ENCODE measurements around the gene VPS37C. TPM values are rescaled to one million over a fixed set of nuclear protein-coding genes. Genes with fewer than 3 reads are reported as not detected.

VPS37C gene
- total RNA-seq, 1 experiment from 2014 or later, result 19.0 TPM

DNA sequence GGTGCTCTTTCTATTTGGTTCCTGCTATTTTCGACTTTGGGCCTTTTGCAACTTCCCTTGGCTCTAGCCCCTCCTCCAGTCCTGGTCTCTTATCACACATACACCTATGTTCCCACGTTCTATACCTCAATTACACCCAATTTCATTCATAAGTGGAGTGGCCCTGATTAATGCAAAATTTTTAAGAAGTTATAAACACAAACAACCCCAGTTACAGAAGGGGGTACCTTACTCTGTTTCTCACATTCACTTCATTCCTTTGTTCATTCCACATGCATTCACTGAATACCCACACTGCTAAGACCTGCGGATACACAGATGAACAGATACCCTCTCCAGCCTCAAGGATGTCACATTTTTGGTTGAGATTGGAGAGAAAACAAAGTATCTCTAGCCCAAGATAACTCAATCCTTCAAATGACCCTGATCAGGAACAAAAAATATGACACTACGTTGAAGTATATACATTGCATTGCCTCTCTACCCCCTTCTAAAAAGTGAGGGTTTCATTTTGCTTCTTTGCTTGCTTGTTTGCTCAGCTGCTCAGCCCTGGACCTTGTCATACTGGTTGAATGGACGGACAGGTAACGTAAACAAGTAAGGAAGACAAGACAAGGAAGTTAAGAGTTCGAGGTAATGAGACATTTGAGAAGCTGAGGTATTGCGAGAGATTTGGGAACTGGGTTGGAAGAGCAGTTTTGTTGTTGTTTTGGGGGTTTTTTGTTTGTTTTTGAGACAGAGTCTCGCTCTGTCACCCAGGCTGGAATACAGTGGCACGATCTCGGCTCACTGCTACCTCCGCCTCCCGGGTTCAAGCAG lies 3.6 kb upstream of the VPS37C start:
- Mint-ChIP-seq H3K36me3 (ENCODE audit: insufficient read depth in 1 of 3, low read depth in 3 of 3) (0 out of 7 replicates have a peak, but pooled peaks cover 0 to 4% (median 0%) of the 10 kb centered on the region in 3 experiments), H3K4me3 (no peak overlapping the region), H3K9me3 (peaks cover 4 to 5% of the 10 kb centered on the region in 2 experiments; a peak in 3 of 5 replicates), H3K4me1 (peaks cover 16 to 27% of the 10 kb centered on the region in 2 experiments), H3K27me3 (ENCODE audit: low read depth) (peaks cover 7% of the 10 kb centered on the region), H3K27ac (no peak overlapping the region)
- H4K8ac ChIP-seq (replicated peaks; ENCODE audit: insufficient read length, low read depth, low read length), result no peak overlapping the region
- H3K23ac ChIP-seq (ENCODE audit: insufficient read length, low read depth, low read length), result no peak overlapping the region
- no peaks in the 10 kb centered on the region for H3K23me2 ChIP-seq (ENCODE audit: insufficient read length, low read depth, low read length, poor library complexity, severe bottlenecking)
- no peak overlapping the region for H3K18ac ChIP-seq (ENCODE audit: insufficient read length, low read depth, low read length)
- no peak overlapping the region for H3K56ac ChIP-seq (ENCODE audit: insufficient read length, low read depth, low read length)
- H3K27ac ChIP-seq (ENCODE audit: insufficient read length, low read depth, low read length), result no peak overlapping the region
- WGBS (ENCODE audit: extremely low coverage, insufficient read length, low lambda C conversion rate), result no CpG with 5 or more reads among the region's 13 CpGs
- no peak overlapping the region for H2AK5ac ChIP-seq (ENCODE audit: insufficient read length, low read length)
- no peak overlapping the region for H2BK120ac ChIP-seq (ENCODE audit: low read depth, low read length, poor library complexity, severe bottlenecking)
- H3K27me3 ChIP-seq (ENCODE audit: insufficient read depth, low read length), result no peaks in the 10 kb centered on the region
- no peak overlapping the region for H2BK5ac ChIP-seq (ENCODE audit: insufficient read length, low read length)
- TF ChIP-seq, protein P1, sequence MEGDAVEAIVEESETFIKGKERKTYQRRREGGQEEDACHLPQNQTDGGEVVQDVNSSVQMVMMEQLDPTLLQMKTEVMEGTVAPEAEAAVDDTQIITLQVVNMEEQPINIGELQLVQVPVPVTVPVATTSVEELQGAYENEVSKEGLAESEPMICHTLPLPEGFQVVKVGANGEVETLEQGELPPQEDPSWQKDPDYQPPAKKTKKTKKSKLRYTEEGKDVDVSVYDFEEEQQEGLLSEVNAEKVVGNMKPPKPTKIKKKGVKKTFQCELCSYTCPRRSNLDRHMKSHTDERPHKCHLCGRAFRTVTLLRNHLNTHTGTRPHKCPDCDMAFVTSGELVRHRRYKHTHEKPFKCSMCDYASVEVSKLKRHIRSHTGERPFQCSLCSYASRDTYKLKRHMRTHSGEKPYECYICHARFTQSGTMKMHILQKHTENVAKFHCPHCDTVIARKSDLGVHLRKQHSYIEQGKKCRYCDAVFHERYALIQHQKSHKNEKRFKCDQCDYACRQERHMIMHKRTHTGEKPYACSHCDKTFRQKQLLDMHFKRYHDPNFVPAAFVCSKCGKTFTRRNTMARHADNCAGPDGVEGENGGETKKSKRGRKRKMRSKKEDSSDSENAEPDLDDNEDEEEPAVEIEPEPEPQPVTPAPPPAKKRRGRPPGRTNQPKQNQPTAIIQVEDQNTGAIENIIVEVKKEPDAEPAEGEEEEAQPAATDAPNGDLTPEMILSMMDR (conservative IDR thresholded peaks at IDR 0.05), result no peak
- no peak overlapping the region for H2AFZ ChIP-seq (ENCODE audit: low read length)
- no peak overlapping the region for H4K91ac ChIP-seq (ENCODE audit: insufficient read length, low read depth, low read length)
- H2BK15ac ChIP-seq (ENCODE audit: low read depth, low read length), result no peak overlapping the region
- no peaks in the 10 kb centered on the region for H3K79me2 ChIP-seq (ENCODE audit: insufficient read depth, low read length)
- H3K4me1 ChIP-seq (ENCODE audit: insufficient read depth, low read length), result no peaks in the 10 kb centered on the region
- no peak overlapping the region for H3K9ac ChIP-seq (ENCODE audit: extremely low read depth, insufficient read length, low read length)
- no peaks in the 10 kb centered on the region for H3K9me3 ChIP-seq (ENCODE audit: control insufficient read depth, low read depth, low read length)
- no peak overlapping the region for H3K4ac ChIP-seq (ENCODE audit: low read depth, low read length)
- no peaks in the 10 kb centered on the region for H4K20me1 ChIP-seq (ENCODE audit: control insufficient read depth, insufficient read depth, insufficient read length)
- H3K79me1 ChIP-seq (ENCODE audit: insufficient read depth, low read depth, low read length, poor library complexity, severe bottlenecking), result no peaks in the 10 kb centered on the region
- H2BK12ac ChIP-seq (ENCODE audit: insufficient read length, low read depth, low read length), result no peak overlapping the region
- H3K14ac ChIP-seq (ENCODE audit: insufficient read depth, low read length), result no peak overlapping the region
- no peak overlapping the region for H4K5ac ChIP-seq (ENCODE audit: insufficient read length, low read depth, low read length)
- DNase-seq, result no peak
- no peak overlapping the region for H2BK20ac ChIP-seq (ENCODE audit: low read depth, low read length, poor library complexity, severe bottlenecking)
- no peak overlapping the region for H3T11ph ChIP-seq (ENCODE audit: low read length)
- H3K4me2 ChIP-seq (ENCODE audit: insufficient read depth, insufficient read length, low read length), result no peak overlapping the region
